ENCODE data around the gene BACE2. TPM values are rescaled to one million over a fixed set of nuclear protein-coding genes. Genes with fewer than 3 reads are reported as not detected.

BACE2 gene
- polyA plus RNA-seq, 2 of the 4 experiments (the other 2 are of a cell fraction), result 15.2 to 26.0 TPM

DNA sequence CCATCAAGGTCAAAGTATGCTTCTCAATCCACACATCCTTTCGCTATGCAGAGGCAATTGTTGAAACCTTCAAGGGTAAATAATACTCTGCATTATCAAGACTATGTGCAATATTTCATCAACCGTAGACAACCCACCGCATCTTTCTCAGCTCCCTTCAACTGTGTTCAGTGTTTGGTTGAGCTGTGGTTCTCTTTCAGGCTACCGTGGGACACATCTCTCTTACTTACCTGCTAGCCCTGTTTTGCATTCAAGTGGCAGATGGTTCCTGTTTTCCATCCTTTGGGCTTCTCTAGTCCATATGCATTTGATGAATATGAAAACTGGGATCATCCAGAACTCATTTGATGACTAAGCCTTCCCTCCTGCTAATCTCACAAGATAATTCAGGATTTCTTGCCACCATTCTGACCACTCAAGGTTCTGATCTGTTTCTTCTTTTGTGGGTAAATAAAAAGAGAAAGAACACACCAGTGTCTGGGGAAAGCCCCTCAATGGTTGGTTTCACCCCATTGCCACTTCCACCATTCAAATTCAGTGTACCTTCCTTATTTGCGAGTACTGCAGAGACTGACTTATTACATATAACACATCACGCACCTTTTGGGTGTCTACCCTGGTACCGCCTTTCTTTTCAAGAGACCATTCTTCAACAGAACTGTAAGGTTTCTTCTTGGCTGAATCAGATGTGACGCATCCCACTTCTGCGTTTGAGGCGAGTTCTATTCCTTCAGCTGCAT, 61.7 kb downstream of the BACE2 start:
- FAIRE-seq, result no peak
- H3K4me1 ChIP-seq, result no peaks in the 10 kb centered on the region
- TF ChIP-seq ZNF302 (CRISPR knock-in tag; IDR thresholded peaks at IDR 0.05) (no peak), NFE2L2 (conservative IDR thresholded peaks at IDR 0.05; ENCODE audit: low read length) (no peak), BHLHE40 (IDR thresholded peaks at IDR 0.05; ENCODE audit: low read depth, low read length) (no peak), CHD2 (IDR thresholded peaks at IDR 0.05; ENCODE audit: low read length, partially characterized antibody) (no peak), RFX5 (IDR thresholded peaks at IDR 0.05) (no peak), CEBPB (IDR thresholded peaks at IDR 0.05) (no peak), FOSB (CRISPR knock-in tag; IDR thresholded peaks at IDR 0.05) (no peak), EHF (CRISPR knock-in tag; IDR thresholded peaks at IDR 0.05) (no peak), MAFK (IDR thresholded peaks at IDR 0.05; ENCODE audit: partially characterized antibody) (no peak), CHD4 (IDR thresholded peaks at IDR 0.05; ENCODE audit: borderline replicate concordance) (no peak), HEYL (CRISPR knock-in tag; IDR thresholded peaks at IDR 0.05) (no peak), EHMT2 (IDR thresholded peaks at IDR 0.05; ENCODE audit: low read depth) (no peak), SREBF2 (IDR thresholded peaks at IDR 0.05) (no peak), HOXB13 (CRISPR knock-in tag; IDR thresholded peaks at IDR 0.05; ENCODE audit: low read depth) (no peak)
- TF ChIP-seq, protein P1, sequence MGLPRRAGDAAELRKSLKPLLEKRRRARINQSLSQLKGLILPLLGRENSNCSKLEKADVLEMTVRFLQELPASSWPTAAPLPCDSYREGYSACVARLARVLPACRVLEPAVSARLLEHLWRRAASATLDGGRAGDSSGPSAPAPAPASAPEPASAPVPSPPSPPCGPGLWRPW (IDR thresholded peaks at IDR 0.05), result no peak
- TF ChIP-seq, protein P2, sequence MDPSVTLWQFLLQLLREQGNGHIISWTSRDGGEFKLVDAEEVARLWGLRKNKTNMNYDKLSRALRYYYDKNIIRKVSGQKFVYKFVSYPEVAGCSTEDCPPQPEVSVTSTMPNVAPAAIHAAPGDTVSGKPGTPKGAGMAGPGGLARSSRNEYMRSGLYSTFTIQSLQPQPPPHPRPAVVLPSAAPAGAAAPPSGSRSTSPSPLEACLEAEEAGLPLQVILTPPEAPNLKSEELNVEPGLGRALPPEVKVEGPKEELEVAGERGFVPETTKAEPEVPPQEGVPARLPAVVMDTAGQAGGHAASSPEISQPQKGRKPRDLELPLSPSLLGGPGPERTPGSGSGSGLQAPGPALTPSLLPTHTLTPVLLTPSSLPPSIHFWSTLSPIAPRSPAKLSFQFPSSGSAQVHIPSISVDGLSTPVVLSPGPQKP (IDR thresholded peaks at IDR 0.05; ENCODE audit: low read depth, low read length), result no peak
- TF ChIP-seq, protein P3, sequence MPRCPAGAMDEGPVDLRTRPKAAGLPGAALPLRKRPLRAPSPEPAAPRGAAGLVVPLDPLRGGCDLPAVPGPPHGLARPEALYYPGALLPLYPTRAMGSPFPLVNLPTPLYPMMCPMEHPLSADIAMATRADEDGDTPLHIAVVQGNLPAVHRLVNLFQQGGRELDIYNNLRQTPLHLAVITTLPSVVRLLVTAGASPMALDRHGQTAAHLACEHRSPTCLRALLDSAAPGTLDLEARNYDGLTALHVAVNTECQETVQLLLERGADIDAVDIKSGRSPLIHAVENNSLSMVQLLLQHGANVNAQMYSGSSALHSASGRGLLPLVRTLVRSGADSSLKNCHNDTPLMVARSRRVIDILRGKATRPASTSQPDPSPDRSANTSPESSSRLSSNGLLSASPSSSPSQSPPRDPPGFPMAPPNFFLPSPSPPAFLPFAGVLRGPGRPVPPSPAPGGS (IDR thresholded peaks at IDR 0.05), result no peak
- TF ChIP-seq, protein P4, sequence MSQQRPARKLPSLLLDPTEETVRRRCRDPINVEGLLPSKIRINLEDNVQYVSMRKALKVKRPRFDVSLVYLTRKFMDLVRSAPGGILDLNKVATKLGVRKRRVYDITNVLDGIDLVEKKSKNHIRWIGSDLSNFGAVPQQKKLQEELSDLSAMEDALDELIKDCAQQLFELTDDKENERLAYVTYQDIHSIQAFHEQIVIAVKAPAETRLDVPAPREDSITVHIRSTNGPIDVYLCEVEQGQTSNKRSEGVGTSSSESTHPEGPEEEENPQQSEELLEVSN (IDR thresholded peaks at IDR 0.05; ENCODE audit: borderline replicate concordance, low read depth), result no peak
- H3K4me2 ChIP-seq, result no peak overlapping the region
- no peak overlapping the region for H3K27ac ChIP-seq
- ChIA-PET CTCF (no interaction called here), POLR2A (no interaction called here)
- WGBS (ENCODE audit: missing lambda C conversion rate), result 93% methylated on average over 10 of the region's 10 CpGs
- no peaks in the 10 kb centered on the region for H3K9me3 ChIP-seq
- no peak overlapping the region for H3K4me3 ChIP-seq
- no peak for ATAC-seq
- DNase-seq (ENCODE audit: low read depth in 1 of 2, low spot score in 1 of 2), result no peak

DNA sequence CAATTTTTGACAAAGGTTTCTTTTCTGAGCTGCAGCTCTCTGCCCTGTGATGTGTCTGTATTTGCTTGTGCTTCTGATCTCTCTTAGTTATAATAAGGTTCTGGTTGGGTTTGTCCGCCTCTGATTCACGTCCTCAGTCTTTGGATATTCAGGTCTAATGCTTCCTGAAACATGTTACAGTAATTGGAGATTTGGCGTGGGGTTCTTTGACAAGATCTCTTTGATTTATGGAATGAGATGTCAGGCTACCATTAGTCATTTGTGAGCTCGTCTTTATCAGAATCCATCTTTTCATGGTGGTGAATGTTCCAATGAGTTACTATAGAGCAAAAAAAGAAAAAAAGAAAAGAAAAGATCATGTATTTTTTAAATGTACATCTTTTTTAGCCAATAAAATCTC, 62.5 kb downstream of the BACE2 start:
- no peak for TF ChIP-seq POLR2A (IDR thresholded peaks at IDR 0.05; ENCODE audit: low read length)
- TF ChIP-seq JUN (IDR thresholded peaks at IDR 0.05), result no peak
- no peak for TF ChIP-seq NPAS2 (CRISPR knock-in tag; IDR thresholded peaks at IDR 0.05; ENCODE audit: borderline replicate concordance)
- no peak for TF ChIP-seq RNF2 (IDR thresholded peaks at IDR 0.05; ENCODE audit: borderline replicate concordance, low read depth)
- TF ChIP-seq, protein P1 (IDR thresholded peaks at IDR 0.05), result no peak
- ChIA-PET CTCF (interaction anchor here (1.0 kb wide), 1 partner anchor 53 kb away, joined by 3 read pairs; no protein-coding TSS in a partner anchor), POLR2A (no interaction called here)
- H3K4me2 ChIP-seq, result no peak overlapping the region
- H3K4me3 ChIP-seq, result no peak overlapping the region
- ATAC-seq (no peak), FAIRE-seq (no peak), DNase-seq (ENCODE audit: low read depth in 1 of 2, low spot score in 1 of 2) (no peak)
- no peak overlapping the region for H3K27ac ChIP-seq
- no peaks in the 10 kb centered on the region for H3K4me1 ChIP-seq
- no peaks in the 10 kb centered on the region for H3K9me3 ChIP-seq
- 81% methylated on average over 4 of the region's 4 CpGs for WGBS (ENCODE audit: missing lambda C conversion rate)
